ENCODE data around the gene CHGA. TPM values are rescaled to one million over a fixed set of nuclear protein-coding genes. Genes with fewer than 3 reads are reported as not detected.

CHGA gene, protein sequence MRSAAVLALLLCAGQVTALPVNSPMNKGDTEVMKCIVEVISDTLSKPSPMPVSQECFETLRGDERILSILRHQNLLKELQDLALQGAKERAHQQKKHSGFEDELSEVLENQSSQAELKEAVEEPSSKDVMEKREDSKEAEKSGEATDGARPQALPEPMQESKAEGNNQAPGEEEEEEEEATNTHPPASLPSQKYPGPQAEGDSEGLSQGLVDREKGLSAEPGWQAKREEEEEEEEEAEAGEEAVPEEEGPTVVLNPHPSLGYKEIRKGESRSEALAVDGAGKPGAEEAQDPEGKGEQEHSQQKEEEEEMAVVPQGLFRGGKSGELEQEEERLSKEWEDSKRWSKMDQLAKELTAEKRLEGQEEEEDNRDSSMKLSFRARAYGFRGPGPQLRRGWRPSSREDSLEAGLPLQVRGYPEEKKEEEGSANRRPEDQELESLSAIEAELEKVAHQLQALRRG
- not detected in 2 replicates for total RNA-seq

GRCh38 chr14:92922883-92923743, at the start of gene CHGA:
Gene CHGA (plus strand): TSS chr14:92923150. CDS start chr14:92923360, 210 bp downstream.
- DNase-seq (ENCODE audit: low read depth, low spot score), result no peak

- no peak for DNase-seq (ENCODE audit: low read depth, low spot score)
These were observed 47.8 kb upstream of the CHGA start for GRCh38 chr14:92874962-92875661.

DNA sequence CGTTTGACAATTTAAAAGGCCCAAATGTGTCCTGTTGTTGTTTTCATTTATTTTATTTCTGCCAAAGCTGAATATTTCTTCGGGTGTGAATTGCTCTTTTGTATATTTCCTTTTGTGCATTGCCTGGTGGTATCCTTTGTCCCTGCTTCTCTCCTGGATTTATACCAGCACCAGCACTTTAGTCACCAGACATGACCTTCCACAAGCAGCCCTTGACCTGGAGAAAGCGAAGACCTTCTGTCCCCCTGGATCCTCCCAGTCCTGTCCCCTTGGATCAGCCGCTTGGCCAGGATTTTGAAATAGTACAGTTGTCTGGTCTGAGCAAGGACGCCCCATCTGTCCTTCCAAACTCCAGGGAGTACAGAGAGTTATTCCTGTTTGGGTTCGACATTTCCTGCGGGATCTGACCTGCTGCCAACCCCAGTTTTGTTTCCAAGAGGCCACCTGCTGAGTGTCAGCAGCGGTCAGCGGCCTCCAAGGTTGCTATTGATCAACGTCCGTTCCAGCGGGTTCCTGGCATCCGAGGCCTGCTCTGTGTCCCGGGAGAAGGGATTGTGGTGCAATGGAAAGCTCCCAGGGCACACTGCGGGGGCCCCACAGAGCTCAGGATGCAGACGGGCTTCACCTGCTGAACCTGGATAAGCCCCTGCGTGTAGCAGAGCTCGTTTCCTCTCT, 45.1 kb upstream of the CHGA start:
- peak; percentile 17 for DNase-seq (ENCODE audit: low read depth, low spot score)

DNA sequence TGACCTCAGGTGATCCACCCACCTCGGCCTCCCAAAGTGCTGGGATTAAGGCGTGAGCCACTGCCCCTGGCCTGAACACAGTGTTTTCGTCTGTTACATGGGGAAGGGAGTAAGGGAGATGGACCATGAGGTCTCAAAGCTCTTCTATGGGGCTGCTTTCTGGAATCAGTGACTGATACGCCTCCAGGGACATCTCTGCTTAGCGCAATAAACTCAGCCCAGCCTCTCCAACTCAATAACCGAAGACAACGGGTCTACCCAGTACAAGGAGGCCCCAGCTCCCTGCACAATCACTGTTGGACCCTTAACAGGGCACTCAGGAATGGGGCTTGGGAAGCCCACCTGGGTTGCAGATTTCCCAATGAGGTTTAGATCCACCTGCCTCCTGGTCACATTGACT, 42.6 kb upstream of the CHGA start:
- no peak for DNase-seq (ENCODE audit: low read depth, low spot score)

- DNase-seq (ENCODE audit: low read depth, low spot score), result no peak
These were observed 42.1 kb upstream of the CHGA start for GRCh38 chr14:92880851-92881250.

GRCh38 chr14:92883066-92883465, 39.9 kb upstream of the CHGA start:
- no peak for DNase-seq (ENCODE audit: low read depth, low spot score)

GRCh38 chr14:92884410-92884809, 38.5 kb upstream of the CHGA start:
- DNase-seq (ENCODE audit: low read depth, low spot score), result no peak

DNA sequence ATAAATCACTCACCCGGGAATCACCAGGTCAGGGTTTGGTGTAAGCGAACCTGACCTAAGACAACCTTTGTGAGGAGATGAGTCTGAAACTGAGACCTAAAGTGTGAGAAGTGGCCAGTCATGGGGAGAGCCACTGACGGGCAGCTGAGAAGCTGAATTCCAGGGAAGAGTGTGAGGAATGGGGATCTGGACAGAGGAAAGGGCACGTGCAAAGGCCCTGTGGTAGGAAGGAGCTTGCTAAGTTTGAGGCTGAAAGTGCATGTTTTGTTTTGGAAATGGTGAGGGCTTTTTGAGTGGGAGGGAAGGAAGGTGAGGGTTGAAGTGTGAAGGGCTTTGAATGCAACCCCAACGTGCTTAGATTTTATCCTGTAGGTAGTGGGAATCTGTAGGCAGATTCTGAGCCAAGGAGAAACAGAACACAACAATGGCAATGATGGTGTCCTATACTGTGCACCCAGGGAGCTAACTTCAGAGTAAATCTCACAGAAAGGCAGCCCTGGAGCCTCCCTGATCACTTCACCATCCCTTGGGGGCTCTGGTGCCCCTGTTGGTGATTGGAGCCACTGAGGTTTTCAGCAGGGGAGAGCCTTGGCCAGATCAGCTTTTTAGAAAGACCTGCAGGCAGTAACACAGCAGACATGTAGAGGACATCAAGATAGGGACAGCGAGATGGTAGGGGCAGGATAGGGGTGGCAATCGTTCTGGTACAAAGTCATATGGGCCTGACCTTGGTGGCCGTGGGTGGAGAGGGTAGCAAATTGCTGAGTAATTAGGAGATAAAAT, 37.5 kb upstream of the CHGA start:
- DNase-seq (ENCODE audit: low read depth, low spot score), result no peak

GRCh38 chr14:92886337-92886736, 36.6 kb upstream of the CHGA start:
- no peak for DNase-seq (ENCODE audit: low read depth, low spot score)

- no peak for DNase-seq (ENCODE audit: low read depth, low spot score)
These were observed 35.8 kb upstream of the CHGA start for GRCh38 chr14:92887157-92887556.

DNA sequence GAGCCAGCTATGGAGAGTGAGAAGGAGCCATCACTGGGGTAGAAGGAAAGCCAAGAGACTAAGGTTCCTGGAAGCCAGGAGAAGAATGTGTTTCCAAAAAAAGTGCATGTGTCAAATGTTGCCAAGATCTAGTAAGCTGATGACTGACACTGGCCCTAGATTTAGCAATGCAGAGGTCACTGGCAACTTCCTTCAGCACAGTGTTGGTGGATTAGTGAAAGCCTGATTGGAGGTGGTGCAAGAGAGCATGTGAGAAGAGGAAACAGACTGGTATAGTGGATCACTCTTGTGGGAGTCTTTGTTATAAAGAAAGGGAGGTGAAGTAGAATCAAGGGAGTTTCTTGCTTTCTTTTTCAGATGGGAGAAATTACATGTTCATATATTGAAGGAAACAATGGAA, 34.1 kb upstream of the CHGA start:
- DNase-seq (ENCODE audit: low read depth, low spot score), result no peak

- no peak for DNase-seq (ENCODE audit: low read depth, low spot score)
These were observed 31.9 kb upstream of the CHGA start for GRCh38 chr14:92890830-92891588.

DNA sequence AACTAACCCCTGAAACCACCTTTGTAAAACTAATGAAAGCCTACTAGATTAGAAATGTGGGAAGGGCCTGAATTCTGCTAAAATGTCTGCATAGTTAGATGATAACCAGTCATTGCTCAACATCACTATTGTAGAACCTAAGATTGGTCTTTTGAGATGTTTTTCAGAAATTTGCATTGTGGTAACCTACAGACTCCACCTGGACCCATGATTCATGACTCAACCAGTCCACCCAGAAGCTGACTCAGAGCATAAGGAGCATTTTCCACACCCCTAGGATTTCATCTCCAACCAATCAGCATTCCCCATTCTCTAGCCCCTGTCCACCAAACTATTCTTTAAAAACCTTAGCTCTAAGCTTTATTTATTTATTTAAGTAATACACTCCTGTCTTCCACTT, 30.4 kb upstream of the CHGA start:
- no peak for DNase-seq (ENCODE audit: low read depth, low spot score)

DNA sequence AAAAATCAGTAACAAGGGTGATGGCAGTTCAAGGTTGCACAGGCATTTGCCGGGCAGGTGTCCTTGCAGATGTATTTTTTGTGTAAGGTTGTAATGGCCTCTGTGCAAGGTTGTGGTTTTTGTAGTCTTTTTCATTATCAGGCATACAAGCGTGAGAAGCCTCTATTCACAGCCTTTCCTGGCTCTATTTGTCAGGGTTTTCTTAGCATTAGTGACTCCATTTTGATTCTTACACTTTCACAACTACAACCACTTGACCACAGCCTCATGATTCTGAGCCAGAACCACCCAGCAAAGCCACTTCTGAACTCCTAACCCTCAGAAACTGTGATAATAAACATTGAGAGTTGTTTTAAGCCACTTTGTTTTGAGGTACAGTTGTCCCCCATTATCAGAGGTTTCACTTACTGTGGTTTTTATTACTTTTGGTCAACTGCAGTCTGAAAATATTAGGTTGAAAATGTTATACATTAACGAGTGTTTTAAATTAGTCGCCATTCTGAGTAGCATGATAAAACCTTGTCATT, 27.5 kb upstream of the CHGA start:
- no peak for DNase-seq (ENCODE audit: low read depth, low spot score)

DNA sequence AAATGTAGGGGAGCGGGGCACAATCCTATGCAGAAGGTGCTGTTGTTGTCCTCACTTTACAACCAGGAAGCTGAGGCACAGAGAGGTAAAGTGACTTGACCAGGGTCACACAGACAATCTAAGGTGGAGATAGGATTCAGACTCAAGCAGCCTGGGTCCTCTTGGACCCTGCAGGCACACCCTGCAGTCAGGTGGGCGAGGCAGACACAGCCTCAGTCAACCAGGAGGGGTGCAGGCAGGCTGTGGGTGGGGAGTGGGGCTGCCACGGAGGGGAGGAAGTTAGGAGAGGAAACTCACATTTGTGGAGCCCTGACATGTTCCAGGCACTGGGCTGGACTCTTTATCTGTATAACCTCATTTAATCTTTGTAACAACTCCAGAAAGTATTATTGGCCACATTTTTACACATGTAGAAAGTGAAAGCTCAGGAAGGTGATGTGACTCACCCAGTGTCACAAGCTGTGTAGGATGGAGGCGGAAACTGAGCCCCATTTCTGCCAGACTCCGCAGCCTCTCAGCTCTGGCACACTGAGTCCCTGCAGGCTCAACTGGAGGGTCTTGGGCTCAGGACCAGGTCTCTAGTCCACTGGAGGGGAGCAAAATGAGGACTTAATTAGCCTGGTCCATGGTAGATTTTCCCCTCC, 24.9 kb upstream of the CHGA start:
- DNase-seq (ENCODE audit: low read depth, low spot score), result no peak

GRCh38 chr14:92898566-92899131, 24.3 kb upstream of the CHGA start:
- DNase-seq (ENCODE audit: low read depth, low spot score), result no peak

DNA sequence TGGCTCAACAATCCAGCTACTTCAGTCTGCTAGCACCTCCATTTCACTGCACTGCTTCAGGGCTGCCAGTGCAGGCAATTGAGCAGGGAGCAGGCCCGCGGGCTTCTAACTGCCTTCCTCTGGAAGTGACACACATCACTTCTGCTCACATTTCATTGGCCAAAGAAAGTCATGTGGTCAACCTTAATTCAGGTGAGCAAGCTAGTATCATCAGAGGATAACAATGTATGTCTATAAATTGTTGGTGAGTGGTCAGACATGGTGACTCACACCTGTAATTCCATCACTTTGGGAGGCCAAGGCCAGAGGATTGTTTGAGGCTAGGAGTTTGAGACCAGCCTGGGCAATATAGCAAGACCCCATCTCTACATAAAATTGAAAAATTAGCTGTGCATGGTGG, 22.3 kb upstream of the CHGA start:
- DNase-seq (ENCODE audit: low read depth, low spot score), result no peak

DNA sequence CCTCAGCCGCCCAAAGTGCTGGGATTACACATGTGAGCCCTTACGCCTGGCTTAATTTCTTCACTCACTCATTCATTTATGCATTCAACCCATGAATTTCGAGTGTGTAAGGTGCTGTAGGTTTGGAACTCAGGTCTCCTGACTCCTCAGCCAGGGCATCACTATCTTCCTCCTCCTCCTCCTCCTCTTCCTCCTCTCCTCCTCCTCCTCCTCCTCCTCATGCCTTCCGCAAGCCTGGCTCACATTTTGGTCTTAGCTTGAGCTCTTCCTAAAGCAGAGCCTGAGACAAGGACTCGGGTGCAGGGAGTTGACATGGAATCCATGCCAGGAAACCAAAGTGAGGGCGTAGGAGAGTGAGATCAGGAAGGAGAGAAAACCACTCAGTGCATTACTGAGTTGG, 20.8 kb upstream of the CHGA start:
- DNase-seq (ENCODE audit: low read depth, low spot score), result no peak

DNA sequence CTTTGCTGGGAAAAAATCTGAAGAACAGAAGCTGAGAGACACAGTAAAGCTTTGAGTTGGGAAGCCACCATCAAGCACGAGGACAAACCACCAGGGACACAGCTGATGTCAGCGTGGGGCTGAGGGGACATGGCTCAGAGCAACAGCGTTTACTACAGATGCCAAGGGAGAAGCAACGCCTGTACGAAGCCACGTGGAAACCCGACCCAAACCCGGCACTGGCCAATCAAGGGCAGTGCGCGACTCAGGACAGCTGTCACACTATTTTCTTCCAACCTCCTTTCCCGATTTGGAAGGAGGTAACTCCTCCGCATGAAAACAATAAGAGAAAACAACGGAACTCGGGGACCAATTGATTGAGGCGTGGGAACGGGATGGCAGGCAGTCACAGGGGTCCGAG, 20.2 kb upstream of the CHGA start:
- no peak for DNase-seq (ENCODE audit: low read depth, low spot score)
